ENCODE data around the gene GNB5.

DNA sequence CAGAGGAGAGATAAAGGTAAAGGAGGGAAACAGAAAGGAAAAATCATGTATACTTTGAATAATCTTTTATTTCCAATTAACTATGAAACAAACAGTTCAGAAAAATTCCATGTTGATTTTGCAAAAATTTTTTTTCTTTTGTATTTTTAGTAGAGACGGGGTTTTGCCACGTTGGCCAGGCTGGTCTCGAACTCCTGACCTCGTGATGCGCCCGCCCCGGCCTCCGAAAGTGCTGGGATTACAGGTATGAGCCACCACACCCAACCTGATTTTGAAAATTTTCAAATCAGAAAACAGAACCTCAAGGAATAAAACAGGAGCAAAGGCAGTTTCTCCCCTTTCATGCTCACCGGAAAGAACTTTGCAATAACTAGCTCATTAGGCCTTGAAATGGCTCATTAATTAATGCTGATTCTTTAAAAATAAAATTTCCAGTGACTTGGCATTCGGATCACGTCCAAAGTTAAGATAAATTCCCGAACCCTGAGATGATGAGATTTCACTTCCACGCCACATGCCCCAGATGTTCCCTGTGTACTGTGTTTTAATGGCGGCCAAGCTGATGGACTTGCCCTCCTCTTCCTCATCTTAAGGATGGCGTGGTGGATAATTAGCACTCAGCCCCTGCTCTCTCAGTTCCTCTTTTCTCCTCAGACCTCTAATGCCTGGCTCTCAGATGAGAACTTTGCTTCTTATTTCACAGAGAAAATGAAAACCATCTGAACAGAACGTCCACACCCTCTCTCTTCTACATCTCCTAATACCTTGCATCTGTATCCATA, 89.5 kb downstream of the GNB5 start:
- TF ChIP-seq, protein P1, sequence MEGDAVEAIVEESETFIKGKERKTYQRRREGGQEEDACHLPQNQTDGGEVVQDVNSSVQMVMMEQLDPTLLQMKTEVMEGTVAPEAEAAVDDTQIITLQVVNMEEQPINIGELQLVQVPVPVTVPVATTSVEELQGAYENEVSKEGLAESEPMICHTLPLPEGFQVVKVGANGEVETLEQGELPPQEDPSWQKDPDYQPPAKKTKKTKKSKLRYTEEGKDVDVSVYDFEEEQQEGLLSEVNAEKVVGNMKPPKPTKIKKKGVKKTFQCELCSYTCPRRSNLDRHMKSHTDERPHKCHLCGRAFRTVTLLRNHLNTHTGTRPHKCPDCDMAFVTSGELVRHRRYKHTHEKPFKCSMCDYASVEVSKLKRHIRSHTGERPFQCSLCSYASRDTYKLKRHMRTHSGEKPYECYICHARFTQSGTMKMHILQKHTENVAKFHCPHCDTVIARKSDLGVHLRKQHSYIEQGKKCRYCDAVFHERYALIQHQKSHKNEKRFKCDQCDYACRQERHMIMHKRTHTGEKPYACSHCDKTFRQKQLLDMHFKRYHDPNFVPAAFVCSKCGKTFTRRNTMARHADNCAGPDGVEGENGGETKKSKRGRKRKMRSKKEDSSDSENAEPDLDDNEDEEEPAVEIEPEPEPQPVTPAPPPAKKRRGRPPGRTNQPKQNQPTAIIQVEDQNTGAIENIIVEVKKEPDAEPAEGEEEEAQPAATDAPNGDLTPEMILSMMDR (IDR thresholded peaks at IDR 0.05; ENCODE audit: poor library complexity, severe bottlenecking) = no peak
- no peak for TF ChIP-seq POLR2AphosphoS5 (IDR thresholded peaks at IDR 0.05)
- TF ChIP-seq RAD21 (conservative IDR thresholded peaks at IDR 0.05) = no peak
- no peak for TF ChIP-seq EP300 (conservative IDR thresholded peaks at IDR 0.05; ENCODE audit: poor library complexity, severe bottlenecking)
- TF ChIP-seq, protein P2, sequence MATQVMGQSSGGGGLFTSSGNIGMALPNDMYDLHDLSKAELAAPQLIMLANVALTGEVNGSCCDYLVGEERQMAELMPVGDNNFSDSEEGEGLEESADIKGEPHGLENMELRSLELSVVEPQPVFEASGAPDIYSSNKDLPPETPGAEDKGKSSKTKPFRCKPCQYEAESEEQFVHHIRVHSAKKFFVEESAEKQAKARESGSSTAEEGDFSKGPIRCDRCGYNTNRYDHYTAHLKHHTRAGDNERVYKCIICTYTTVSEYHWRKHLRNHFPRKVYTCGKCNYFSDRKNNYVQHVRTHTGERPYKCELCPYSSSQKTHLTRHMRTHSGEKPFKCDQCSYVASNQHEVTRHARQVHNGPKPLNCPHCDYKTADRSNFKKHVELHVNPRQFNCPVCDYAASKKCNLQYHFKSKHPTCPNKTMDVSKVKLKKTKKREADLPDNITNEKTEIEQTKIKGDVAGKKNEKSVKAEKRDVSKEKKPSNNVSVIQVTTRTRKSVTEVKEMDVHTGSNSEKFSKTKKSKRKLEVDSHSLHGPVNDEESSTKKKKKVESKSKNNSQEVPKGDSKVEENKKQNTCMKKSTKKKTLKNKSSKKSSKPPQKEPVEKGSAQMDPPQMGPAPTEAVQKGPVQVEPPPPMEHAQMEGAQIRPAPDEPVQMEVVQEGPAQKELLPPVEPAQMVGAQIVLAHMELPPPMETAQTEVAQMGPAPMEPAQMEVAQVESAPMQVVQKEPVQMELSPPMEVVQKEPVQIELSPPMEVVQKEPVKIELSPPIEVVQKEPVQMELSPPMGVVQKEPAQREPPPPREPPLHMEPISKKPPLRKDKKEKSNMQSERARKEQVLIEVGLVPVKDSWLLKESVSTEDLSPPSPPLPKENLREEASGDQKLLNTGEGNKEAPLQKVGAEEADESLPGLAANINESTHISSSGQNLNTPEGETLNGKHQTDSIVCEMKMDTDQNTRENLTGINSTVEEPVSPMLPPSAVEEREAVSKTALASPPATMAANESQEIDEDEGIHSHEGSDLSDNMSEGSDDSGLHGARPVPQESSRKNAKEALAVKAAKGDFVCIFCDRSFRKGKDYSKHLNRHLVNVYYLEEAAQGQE (IDR thresholded peaks at IDR 0.05; ENCODE audit: borderline replicate concordance) = no peak
- no peak for TF ChIP-seq EZH2 (IDR thresholded peaks at IDR 0.05; ENCODE audit: borderline replicate concordance, insufficient read depth, low read length, poor library complexity, severe bottlenecking)
- TF ChIP-seq TAF1 (IDR thresholded peaks at IDR 0.05; ENCODE audit: low read depth) = no peak
- no peak for TF ChIP-seq SMC3 (conservative IDR thresholded peaks at IDR 0.05; ENCODE audit: poor library complexity)

Data from neural cell (in vitro differentiated cells).